PC-9 (cell line): ENCODE data around the gene NISCH. TPM values are rescaled to one million over a fixed set of nuclear protein-coding genes. Genes with fewer than 3 reads are reported as not detected.
A peak's percentile ranks its signal among the peaks of the same experiment; 100 is the strongest.

ENCODE experiments used
- BruUV-seq: library from RNA; stranded (reverse); fragments of 400-500 nt; replicated peaks from 2 replicates; lab custom pipeline; 2021; lab: Mats Ljungman, UMichigan
- CTCF ChIA-PET: fragments of 300-600 bp; sonication (Branson Sonifier 250); formaldehyde crosslinking; loops from one replicate; lab custom pipeline; 2022; ENCODE audit warnings: antibody characterized with exemption; lab: Charles Lee
- POLR2A ChIA-PET: fragments of 300-600 bp; sonication (Branson Sonifier 250); formaldehyde crosslinking; loops from one replicate; lab custom pipeline; 2022; ENCODE audit warnings: antibody characterized with exemption; ENCODE audit not compliant: unreplicated experiment; lab: Charles Lee
- DNase-seq, 2 experiments: peaks; one replicate each; pipeline versions ENCODE4 v3.0.0 to v3.0.0-alpha.2; 2015 to 2022; ENCODE audit warnings: mixed read lengths in 1 of 2
- H2AFZ ChIP-seq: fragments of 200-600 bp; sonication (generic); 2 replicates; pipeline ENCODE4 v1.8.1; 2017; ENCODE audit warnings: antibody characterized with exemption
- H3F3A ChIP-seq: fragments of 200-600 bp; sonication (generic); 2 replicates; pipeline ENCODE4 v1.8.1; 2017; ENCODE audit warnings: antibody characterized with exemption, mild to moderate bottlenecking, low read depth; ENCODE audit not compliant: insufficient read depth
- H3K27ac ChIP-seq: fragments of 200-600 bp; sonication (generic); 2 replicates; pipeline ENCODE4 v1.6.1; 2016; ENCODE audit warnings: mixed run types
- H3K27me3 ChIP-seq: fragments of 200-600 bp; sonication (generic); 2 replicates; pipeline ENCODE4 v1.6.1; 2016; ENCODE audit warnings: low read depth, mixed run types; ENCODE audit not compliant: insufficient read depth
- H3K36me3 ChIP-seq: fragments of 200-600 bp; sonication (generic); 2 replicates; pipeline ENCODE4 v1.6.1; 2016; ENCODE audit warnings: low read depth, mixed run types
- H3K4me1 ChIP-seq: fragments of 200-600 bp; sonication (generic); replicated peaks from 2 replicates; pipeline ENCODE4 v1.6.1; 2016; ENCODE audit warnings: mixed run types; ENCODE audit not compliant: insufficient read depth
- H3K4me2 ChIP-seq: fragments of 200-600 bp; sonication (generic); 2 replicates; pipeline ENCODE4 v1.6.1; 2017; ENCODE audit warnings: mixed run types
- H3K4me3 ChIP-seq: fragments of 200-600 bp; sonication (generic); 2 replicates; pipeline ENCODE4 v1.6.1; 2016; ENCODE audit warnings: mixed run types
- H3K79me2 ChIP-seq: fragments of 200-600 bp; sonication (generic); 2 replicates; pipeline ENCODE4 v1.6.1; 2017; ENCODE audit warnings: low read depth, mixed run types
- H3K9me2 ChIP-seq: fragments of 200-600 bp; sonication (generic); 2 replicates; pipeline ENCODE4 v1.8.1; 2017; ENCODE audit warnings: mild to moderate bottlenecking; ENCODE audit not compliant: insufficient read depth
- H3K9me3 ChIP-seq: fragments of 200-600 bp; sonication (generic); 2 replicates; pipeline ENCODE4 v1.8.1; 2016; ENCODE audit warnings: low read depth; ENCODE audit not compliant: insufficient read depth
- H4K20me1 ChIP-seq: fragments of 200-600 bp; sonication (generic); 2 replicates; pipeline ENCODE4 v1.8.1; 2017; ENCODE audit not compliant: insufficient read depth
- CTCF ChIP-seq: fragments of 200-600 bp; sonication (generic); conservative IDR thresholded peaks from 2 replicates; pipeline ENCODE4 v1.6.1; 2017; ENCODE audit warnings: mixed run types, antibody characterized with exemption, mild to moderate bottlenecking, moderate library complexity
- EZH2 ChIP-seq: fragments of 200-600 bp; sonication (generic); IDR thresholded peaks from 2 replicates; pipeline ENCODE4 v1.8.0; 2017; ENCODE audit warnings: antibody characterized with exemption, low read depth
- intact Hi-C: fragments of 100-400 bp; cut with micrococcal nuclease; formaldehyde crosslinking; loops from one replicate; pipeline ENCODE4 v1.10.0; 2022; ENCODE audit not compliant: unreplicated experiment
- total RNA-seq: library from RNA; stranded (reverse); gene quantifications from 2 replicates; pipeline ENCODE4 v1.2.3, GENCODE V29; 2021

Gene NISCH
- total RNA-seq, 1 experiment from 2014 or later = 66.1 TPM

- Histone ChIP-seq H3K79me2 (peaks cover 25% of the 10 kb centered on the region), H3K27ac (no peak overlapping the region), H3K4me3 (peak overlapping the region; percentile 63), H4K20me1 (peaks cover 5% of the 10 kb centered on the region; the same call in 1 of the 2 replicates), H3K4me1 (peaks cover 15% of the 10 kb centered on the region), H3K4me2 (peak overlapping the region; percentile 91), H3K36me3 (no peaks in the 10 kb centered on the region), H3K9me3 (no peaks in the 10 kb centered on the region), H2AFZ (peak overlapping the region; percentile 86), H3F3A (peaks cover 18% of the 10 kb centered on the region; the same call in 1 of the 2 replicates), H3K9me2 (no peaks in the 10 kb centered on the region), H3K27me3 (no peaks in the 10 kb centered on the region)
- intact Hi-C loops = no loop called here
- POLR2A ChIA-PET = no interaction called here
- TF ChIP-seq CTCF = no peak
- TF ChIP-seq EZH2 = no peak
- no TSS peak for BruUV-seq
- CTCF ChIA-PET = no interaction called here
- peak in 1 of 2 experiments; percentile 22 for DNase-seq
These were observed 77.6 kb downstream of the NISCH start for GRCh38 chr3:52532838-52533622.

GRCh38 chr3:52533623-52534280 is 78.3 kb downstream of the NISCH start, which contains the start of gene NT5DC2:
Gene NT5DC2, minus strand, starts transcription at chr3:52533857. Its CDS starts 120 bp downstream, at chr3:52533737.
- H3K27ac ChIP-seq = no peak within 1 kb of the TSS
- H3K27me3 ChIP-seq = no peaks in the 10 kb centered on the region
- H3K9me3 ChIP-seq = no peaks in the 10 kb centered on the region
- ChIA-PET CTCF (no interaction called here), POLR2A (no interaction called here)
- H3K4me2 ChIP-seq = peak within 1 kb of the TSS; percentile 91
- DNase-seq = peak in 1 of 2 experiments; percentile 69
- no peaks in the 10 kb centered on the region for H3K9me2 ChIP-seq
- H2AFZ ChIP-seq = peak within 1 kb of the TSS; percentile 86
- H3K36me3 ChIP-seq = no peaks in the 10 kb centered on the region
- peak within 1 kb of the TSS; percentile 63 for H3K4me3 ChIP-seq
- H3K4me1 ChIP-seq = peaks cover 22% of the 10 kb centered on the region
- peaks cover 5% of the 10 kb centered on the region; the same call in 1 of the 2 replicates for H4K20me1 ChIP-seq
- peaks cover 18% of the 10 kb centered on the region; the same call in 1 of the 2 replicates for H3F3A ChIP-seq
- peaks cover 32% of the 10 kb centered on the region for H3K79me2 ChIP-seq
- intact Hi-C loops = no loop called here
- TF ChIP-seq CTCF = no peak
- TF ChIP-seq EZH2 = no peak
- no TSS peak for BruUV-seq

- Histone ChIP-seq H3K9me3 (no peaks in the 10 kb centered on the region), H3K27me3 (no peaks in the 10 kb centered on the region), H3K4me2 (no peak overlapping the region), H4K20me1 (peaks cover 5% of the 10 kb centered on the region; the same call in 1 of the 2 replicates), H3K4me1 (peaks cover 28% of the 10 kb centered on the region), H3F3A (peaks cover 18% of the 10 kb centered on the region; the same call in 1 of the 2 replicates), H3K9me2 (no peaks in the 10 kb centered on the region), H3K4me3 (no peak overlapping the region), H2AFZ (no peak overlapping the region), H3K79me2 (peaks cover 39% of the 10 kb centered on the region), H3K27ac (no peak overlapping the region), H3K36me3 (no peaks in the 10 kb centered on the region)
- ChIA-PET POLR2A (no interaction called here), CTCF (no interaction called here)
- TF ChIP-seq EZH2 (no peak), CTCF (no peak)
- intact Hi-C loops = no loop called here
- BruUV-seq = no TSS peak
- DNase-seq = no peak
These were observed 79.1 kb downstream of the NISCH start for GRCh38 chr3:52534281-52535183.
